ENCODE results near the gene PUS1.

The PUS1 gene

DNA sequence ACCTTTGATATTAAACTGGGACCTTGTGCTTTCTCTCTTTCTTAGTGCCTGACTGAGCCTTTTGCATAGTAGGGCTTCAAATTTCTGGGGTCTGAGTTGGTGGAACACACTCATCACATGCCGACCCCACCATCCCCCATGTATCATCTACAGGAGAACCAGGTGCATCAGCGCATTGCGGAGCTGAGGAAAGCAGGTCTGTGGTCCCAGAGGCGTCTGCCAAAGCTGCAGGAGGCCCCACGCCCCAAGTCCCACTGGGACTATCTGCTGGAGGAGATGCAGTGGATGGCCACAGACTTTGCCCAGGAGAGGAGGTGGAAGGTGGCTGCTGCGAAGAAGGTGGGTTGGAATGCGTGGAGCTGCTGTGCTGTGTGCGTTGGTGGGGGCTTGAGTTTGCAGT, 58.5 kb downstream of the PUS1 start:
- H3K4me3 Mint-ChIP-seq, result no peak overlapping the region
- H3K27ac Mint-ChIP-seq, result no peak overlapping the region
- H3K9me3 Mint-ChIP-seq, result no peaks in the 10 kb centered on the region
- H3K27me3 Mint-ChIP-seq (ENCODE audit: low read depth), result no peaks in the 10 kb centered on the region
- peaks cover 63% of the 10 kb centered on the region for H3K36me3 Mint-ChIP-seq (ENCODE audit: low read depth)
- peaks cover 16% of the 10 kb centered on the region for H3K4me1 Mint-ChIP-seq
- TF ChIP-seq, protein P1, sequence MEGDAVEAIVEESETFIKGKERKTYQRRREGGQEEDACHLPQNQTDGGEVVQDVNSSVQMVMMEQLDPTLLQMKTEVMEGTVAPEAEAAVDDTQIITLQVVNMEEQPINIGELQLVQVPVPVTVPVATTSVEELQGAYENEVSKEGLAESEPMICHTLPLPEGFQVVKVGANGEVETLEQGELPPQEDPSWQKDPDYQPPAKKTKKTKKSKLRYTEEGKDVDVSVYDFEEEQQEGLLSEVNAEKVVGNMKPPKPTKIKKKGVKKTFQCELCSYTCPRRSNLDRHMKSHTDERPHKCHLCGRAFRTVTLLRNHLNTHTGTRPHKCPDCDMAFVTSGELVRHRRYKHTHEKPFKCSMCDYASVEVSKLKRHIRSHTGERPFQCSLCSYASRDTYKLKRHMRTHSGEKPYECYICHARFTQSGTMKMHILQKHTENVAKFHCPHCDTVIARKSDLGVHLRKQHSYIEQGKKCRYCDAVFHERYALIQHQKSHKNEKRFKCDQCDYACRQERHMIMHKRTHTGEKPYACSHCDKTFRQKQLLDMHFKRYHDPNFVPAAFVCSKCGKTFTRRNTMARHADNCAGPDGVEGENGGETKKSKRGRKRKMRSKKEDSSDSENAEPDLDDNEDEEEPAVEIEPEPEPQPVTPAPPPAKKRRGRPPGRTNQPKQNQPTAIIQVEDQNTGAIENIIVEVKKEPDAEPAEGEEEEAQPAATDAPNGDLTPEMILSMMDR (IDR thresholded peaks at IDR 0.05; ENCODE audit: unreplicated experiment in 3 of 3), result no peak

DNA sequence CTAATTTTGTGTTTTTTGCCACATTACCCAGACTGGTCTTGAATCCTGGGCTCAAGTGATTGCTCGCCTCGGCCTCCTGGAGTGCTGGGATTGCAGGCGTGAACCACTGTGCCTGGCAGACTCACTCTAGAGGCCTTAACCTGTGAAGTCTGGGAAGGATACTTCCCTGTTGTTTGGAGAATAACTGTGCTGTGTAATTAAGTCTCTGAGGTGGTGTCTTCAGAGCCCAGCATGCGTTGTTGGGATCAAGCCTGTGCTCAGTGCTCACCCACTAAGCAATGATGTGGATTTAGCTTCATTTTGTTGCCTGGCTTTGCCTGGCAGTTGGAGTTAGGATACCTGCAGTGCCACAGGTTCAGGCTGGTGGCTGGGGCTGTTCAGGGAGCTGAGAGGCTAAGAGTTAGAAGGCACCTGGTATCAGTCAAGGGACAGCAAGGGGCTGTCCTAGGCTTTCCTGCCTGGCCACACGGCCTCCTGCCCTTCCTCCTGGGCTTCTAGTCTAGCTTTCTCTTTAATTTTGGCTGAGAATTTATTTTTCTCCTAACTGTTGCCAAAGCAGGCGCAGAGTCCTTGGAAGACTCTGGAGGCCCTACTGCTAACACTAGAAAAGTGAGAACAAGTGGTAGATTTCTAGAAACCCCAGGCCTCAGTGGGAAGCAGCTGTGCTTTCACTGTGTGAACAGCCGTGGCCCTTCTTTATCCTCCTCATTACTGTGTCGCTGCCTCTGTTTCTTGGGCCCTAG, 59.1 kb downstream of the PUS1 start:
- Mint-ChIP-seq H3K4me3 (no peak overlapping the region), H3K27ac (no peak overlapping the region), H3K9me3 (no peaks in the 10 kb centered on the region), H3K36me3 (ENCODE audit: low read depth) (peaks cover 64% of the 10 kb centered on the region), H3K4me1 (peaks cover 16% of the 10 kb centered on the region), H3K27me3 (ENCODE audit: low read depth) (no peaks in the 10 kb centered on the region)
- TF ChIP-seq, protein P1 (IDR thresholded peaks at IDR 0.05; ENCODE audit: unreplicated experiment in 3 of 3), result no peak

DNA sequence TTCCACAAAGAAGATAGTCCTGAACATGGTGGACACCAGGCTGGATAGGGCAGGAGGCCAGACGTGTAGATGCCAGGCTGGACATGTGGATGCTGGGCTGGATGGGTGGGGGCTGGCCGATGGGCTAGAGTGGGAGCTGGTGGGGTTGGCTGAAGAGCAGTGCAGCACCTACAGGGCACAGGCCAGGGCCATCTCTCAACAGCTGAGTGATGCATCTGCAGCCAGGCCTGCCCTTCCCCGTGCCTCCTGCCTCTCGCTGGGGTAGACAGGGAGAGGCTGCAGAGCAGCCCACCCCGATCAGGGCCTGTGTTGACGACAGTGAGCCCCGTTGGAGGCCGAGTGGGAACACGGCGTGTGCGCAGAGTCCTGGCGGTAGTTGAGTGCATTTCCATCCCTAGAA, 59.9 kb downstream of the PUS1 start:
- Mint-ChIP-seq H3K27me3 (ENCODE audit: low read depth) (no peaks in the 10 kb centered on the region), H3K27ac (no peak overlapping the region), H3K36me3 (ENCODE audit: low read depth) (peaks cover 70% of the 10 kb centered on the region), H3K4me3 (no peak overlapping the region), H3K9me3 (no peaks in the 10 kb centered on the region), H3K4me1 (peaks cover 16% of the 10 kb centered on the region)
- TF ChIP-seq, protein P1 (IDR thresholded peaks at IDR 0.05; ENCODE audit: unreplicated experiment in 3 of 3), result no peak

DNA sequence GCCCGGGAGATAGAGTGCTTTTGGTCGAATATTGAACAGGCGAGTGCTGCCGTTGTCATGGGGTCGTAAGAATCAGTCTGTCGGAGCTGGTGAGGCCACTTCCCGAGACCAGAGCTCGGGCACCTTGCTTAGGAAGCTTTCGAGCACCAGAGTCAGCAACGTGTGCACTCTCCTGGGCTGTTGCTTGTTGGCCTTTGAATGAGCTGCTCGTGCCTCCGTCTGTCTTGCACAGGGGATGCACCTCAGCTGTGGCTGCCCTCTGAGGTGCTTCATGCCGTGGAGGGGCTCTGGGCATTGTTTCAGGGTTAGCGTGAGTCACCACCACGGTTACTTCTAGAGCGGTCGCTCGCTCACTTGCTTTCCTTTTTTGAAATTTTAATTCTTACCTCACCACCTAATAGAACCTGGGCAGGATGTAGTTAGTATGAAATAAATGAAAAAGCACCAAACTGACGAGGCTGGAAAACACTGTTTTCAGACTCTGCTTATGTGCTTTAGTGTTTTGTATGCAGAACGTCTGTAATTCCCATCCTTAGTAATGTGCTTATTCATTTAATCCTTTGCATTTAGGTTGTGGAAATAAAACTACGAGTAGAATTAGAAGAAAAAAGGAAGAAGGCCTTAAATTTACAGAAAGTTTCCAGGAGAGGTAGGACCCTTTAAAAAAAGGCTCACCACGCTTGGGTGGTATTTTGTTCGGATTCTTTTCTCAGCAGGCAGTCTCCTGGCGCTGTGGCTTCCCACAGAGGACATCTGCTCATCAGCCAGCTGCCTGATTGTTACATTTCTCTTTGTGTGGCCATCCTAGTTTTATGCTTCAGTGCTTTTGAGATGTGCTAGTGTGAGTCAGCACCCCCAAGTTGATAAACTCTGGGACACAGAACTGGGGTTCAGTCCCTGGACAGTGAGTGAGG, 61.2 kb downstream of the PUS1 start:
- Mint-ChIP-seq H3K27ac (peak overlapping the region in 2 of 3 experiments; percentile 12 to 32), H3K4me3 (no peak overlapping the region), H3K4me1 (peaks cover 16% of the 10 kb centered on the region), H3K9me3 (no peaks in the 10 kb centered on the region), H3K27me3 (ENCODE audit: low read depth) (no peaks in the 10 kb centered on the region), H3K36me3 (ENCODE audit: low read depth) (peaks cover 82% of the 10 kb centered on the region)
- TF ChIP-seq, protein P1 (IDR thresholded peaks at IDR 0.05; ENCODE audit: unreplicated experiment in 3 of 3), result no peak

DNA sequence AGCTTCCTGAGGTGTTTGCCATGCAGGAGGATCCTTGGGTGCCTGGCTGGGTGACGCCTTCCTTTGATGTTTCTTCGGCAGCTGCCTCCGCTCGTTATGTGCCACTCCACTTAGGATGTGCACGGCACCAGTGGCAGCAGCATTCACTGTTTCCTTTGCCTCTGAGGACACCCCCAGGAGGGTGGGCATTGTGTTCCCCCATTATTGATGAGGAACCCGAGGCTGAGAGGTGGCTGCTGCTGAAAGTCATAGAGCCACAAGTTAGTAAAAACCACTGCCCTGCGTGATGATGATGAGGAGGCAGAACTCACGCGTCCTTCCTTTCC, 61.9 kb downstream of the PUS1 start:
- no peak overlapping the region for H3K4me3 Mint-ChIP-seq
- H3K36me3 Mint-ChIP-seq (ENCODE audit: low read depth), result peaks cover 82% of the 10 kb centered on the region
- peaks cover 16% of the 10 kb centered on the region for H3K4me1 Mint-ChIP-seq
- TF ChIP-seq, protein P1 (IDR thresholded peaks at IDR 0.05; ENCODE audit: unreplicated experiment in 3 of 3), result no peak
- no peaks in the 10 kb centered on the region for H3K27me3 Mint-ChIP-seq (ENCODE audit: low read depth)
- peak overlapping the region in 2 of 3 experiments; percentile 12 to 32 for H3K27ac Mint-ChIP-seq
- H3K9me3 Mint-ChIP-seq, result no peaks in the 10 kb centered on the region

All from nephron (organoid).